PC-3 (cell line): ENCODE results near the gene WDR81. TPM values are rescaled to one million over a fixed set of nuclear protein-coding genes. Genes with fewer than 3 reads are reported as not detected.

Source experiments
- ATAC-seq: fragments of 200-7000 bp; cut with Tn5 transposase; 2 replicates; pipeline ENCODE4 v1.9.1; 2020; ENCODE audit warnings: mild to moderate bottlenecking, moderate library complexity
- BruUV-seq: library from RNA; stranded (reverse); fragments of 400-500 nt; replicated peaks from 2 replicates; lab custom pipeline; 2021; lab: Mats Ljungman, UMichigan
- CTCF ChIA-PET: fragments of 300-600 bp; sonication (Branson Sonifier 250); formaldehyde crosslinking; loops from one replicate; lab custom pipeline; 2022; ENCODE audit warnings: antibody characterized with exemption; lab: Charles Lee
- POLR2A ChIA-PET: fragments of 300-600 bp; sonication (Branson Sonifier 250); formaldehyde crosslinking; loops from one replicate; lab custom pipeline; 2022; ENCODE audit warnings: antibody characterized with exemption; ENCODE audit not compliant: unreplicated experiment; lab: Charles Lee
- DNase-seq: peaks from one replicate; pipeline ENCODE4 v3.0.0-alpha.2; 2015
- H2AFZ ChIP-seq: fragments of 300-600 bp; sonication (generic); 2 replicates; pipeline ENCODE4 v1.6.0; 2016; ENCODE audit warnings: antibody characterized with exemption, low read length
- H3F3A ChIP-seq: fragments of 300-600 bp; sonication (generic); one replicate; pipeline ENCODE4 v1.6.0; 2017; ENCODE audit warnings: antibody characterized with exemption, low read length, control low read depth, mild to moderate bottlenecking; ENCODE audit not compliant: unreplicated experiment
- H3K27ac ChIP-seq: fragments of 300-600 bp; sonication (generic); 2 replicates; pipeline ENCODE4 v1.5.1; 2016; ENCODE audit warnings: mild to moderate bottlenecking, low read length
- H3K27me3 ChIP-seq: fragments of 300-600 bp; sonication (generic); 2 replicates; pipeline ENCODE4 v1.6.1; 2016; ENCODE audit warnings: low read length, mixed read lengths
- H3K36me3 ChIP-seq: fragments of 300-600 bp; sonication (generic); 2 replicates; pipeline ENCODE4 v1.6.1; 2016; ENCODE audit warnings: low read depth, mixed run types, low read length, mixed read lengths
- H3K4me1 ChIP-seq: fragments of 300-600 bp; sonication (generic); 2 replicates; pipeline ENCODE4 v1.5.1; 2016; ENCODE audit warnings: low read length; ENCODE audit not compliant: insufficient read depth
- H3K4me2 ChIP-seq: fragments of 300-600 bp; sonication (generic); 2 replicates; pipeline ENCODE4 v1.6.0; 2016; ENCODE audit warnings: low read length
- H3K4me3 ChIP-seq: fragments of 300-600 bp; sonication (generic); 2 replicates; pipeline ENCODE4 v1.5.1; 2016; ENCODE audit warnings: mild to moderate bottlenecking, low read length, mixed read lengths
- H3K79me2 ChIP-seq: fragments of 300-600 bp; sonication (generic); 2 replicates; pipeline ENCODE4 v1.6.1; 2017; ENCODE audit warnings: low read length, mixed read lengths
- H3K9ac ChIP-seq: fragments of 300-600 bp; sonication (generic); 2 replicates; pipeline ENCODE4 v1.6.0; 2016; ENCODE audit warnings: mild to moderate bottlenecking, low read length
- H3K9me2 ChIP-seq: fragments of 300-600 bp; sonication (generic); replicated peaks from 2 replicates; pipeline ENCODE4 v1.6.1; 2016; ENCODE audit warnings: mixed run types, low read length, mixed read lengths
- H3K9me3 ChIP-seq: fragments of 300-600 bp; sonication (generic); 2 replicates; pipeline ENCODE4 v1.6.1; 2016; ENCODE audit warnings: low read length, mixed read lengths
- H4K20me1 ChIP-seq: fragments of 300-600 bp; sonication (generic); 2 replicates; pipeline ENCODE4 v1.6.1; 2016; ENCODE audit warnings: low read length, mixed read lengths
- EZH2 ChIP-seq: fragments of 300-600 bp; sonication (generic); IDR thresholded peaks from one replicate; pipeline ENCODE4 v1.6.1; 2017; ENCODE audit warnings: antibody characterized with exemption, mild to moderate bottlenecking, low read length; ENCODE audit not compliant: unreplicated experiment
- EZH2phosphoT487 ChIP-seq: fragments of 300-600 bp; sonication (generic); IDR thresholded peaks from 2 replicates; pipeline ENCODE4 v1.6.1; 2018; ENCODE audit warnings: mild to moderate bottlenecking, antibody characterized with exemption, low read length, borderline replicate concordance
- intact Hi-C: fragments of 100-400 bp; cut with micrococcal nuclease; formaldehyde crosslinking; loops from 2 replicates; pipeline ENCODE4 v1.9.0; 2023
- total RNA-seq: library from RNA; depleted of rRNA; stranded (reverse); fragments of >200 nt; gene quantifications from 2 replicates; pipeline ENCODE4 v1.2.3, GENCODE V29; 2014
- TF ChIP-seq, protein P1 (sequence below): fragments of 300-600 bp; sonication (generic); conservative IDR thresholded peaks from 2 replicates; pipeline ENCODE4 v1.5.1; 2017; ENCODE audit warnings: antibody characterized with exemption, low read depth, mild to moderate bottlenecking, low read length

The WDR81 gene
- total RNA-seq, 1 experiment from 2014 or later, result 14.6 TPM

- ChIA-PET POLR2A (no interaction called here), CTCF (no interaction called here)
- Histone ChIP-seq H4K20me1 (no peaks in the 10 kb centered on the region), H3K4me1 (peaks cover 11% of the 10 kb centered on the region), H3K36me3 (no peaks in the 10 kb centered on the region), H3K4me3 (no peak overlapping the region), H3K79me2 (no peaks in the 10 kb centered on the region), H3K9ac (no peak overlapping the region), H3K9me3 (no peaks in the 10 kb centered on the region), H3K27ac (no peak overlapping the region), H3K4me2 (no peak overlapping the region), H3K9me2 (no peaks in the 10 kb centered on the region), H2AFZ (no peak overlapping the region), H3F3A (no peaks in the 10 kb centered on the region), H3K27me3 (no peaks in the 10 kb centered on the region)
- no peak for DNase-seq
- BruUV-seq, result no TSS peak
- intact Hi-C loops, result no loop called here
- TF ChIP-seq EZH2phosphoT487, result no peak
- TF ChIP-seq, protein P1, sequence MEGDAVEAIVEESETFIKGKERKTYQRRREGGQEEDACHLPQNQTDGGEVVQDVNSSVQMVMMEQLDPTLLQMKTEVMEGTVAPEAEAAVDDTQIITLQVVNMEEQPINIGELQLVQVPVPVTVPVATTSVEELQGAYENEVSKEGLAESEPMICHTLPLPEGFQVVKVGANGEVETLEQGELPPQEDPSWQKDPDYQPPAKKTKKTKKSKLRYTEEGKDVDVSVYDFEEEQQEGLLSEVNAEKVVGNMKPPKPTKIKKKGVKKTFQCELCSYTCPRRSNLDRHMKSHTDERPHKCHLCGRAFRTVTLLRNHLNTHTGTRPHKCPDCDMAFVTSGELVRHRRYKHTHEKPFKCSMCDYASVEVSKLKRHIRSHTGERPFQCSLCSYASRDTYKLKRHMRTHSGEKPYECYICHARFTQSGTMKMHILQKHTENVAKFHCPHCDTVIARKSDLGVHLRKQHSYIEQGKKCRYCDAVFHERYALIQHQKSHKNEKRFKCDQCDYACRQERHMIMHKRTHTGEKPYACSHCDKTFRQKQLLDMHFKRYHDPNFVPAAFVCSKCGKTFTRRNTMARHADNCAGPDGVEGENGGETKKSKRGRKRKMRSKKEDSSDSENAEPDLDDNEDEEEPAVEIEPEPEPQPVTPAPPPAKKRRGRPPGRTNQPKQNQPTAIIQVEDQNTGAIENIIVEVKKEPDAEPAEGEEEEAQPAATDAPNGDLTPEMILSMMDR, result no peak
- TF ChIP-seq EZH2, result no peak
- no peak for ATAC-seq
These were observed 51.8 kb downstream of the WDR81 start for GRCh38 chr17:1776328-1776727.

DNA sequence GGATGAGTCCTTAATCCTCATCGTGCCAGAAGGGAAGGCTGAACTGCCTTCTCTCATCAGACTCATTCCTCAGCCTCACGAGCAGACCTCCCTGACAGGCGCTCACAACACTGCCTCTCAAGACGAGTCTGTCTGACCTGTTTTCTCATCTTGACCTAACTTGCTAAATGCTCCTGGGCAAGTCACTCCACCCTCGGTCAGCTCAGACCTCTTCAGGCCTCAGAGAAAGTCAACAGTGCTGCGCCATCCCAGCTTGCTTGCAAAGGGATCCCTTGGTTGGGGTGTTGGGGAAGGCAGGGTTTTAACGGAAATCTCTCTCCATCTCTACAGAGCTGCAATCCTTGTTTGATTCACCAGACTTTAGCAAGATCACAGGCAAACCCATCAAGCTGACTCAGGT lies 52.4 kb downstream of the WDR81 start:
- Histone ChIP-seq H3K27me3 (no peaks in the 10 kb centered on the region), H3K9me2 (no peaks in the 10 kb centered on the region), H3K4me3 (no peak overlapping the region), H3K9ac (no peak overlapping the region), H3K9me3 (no peaks in the 10 kb centered on the region), H3K4me2 (no peak overlapping the region), H2AFZ (no peak overlapping the region), H3K4me1 (peaks cover 11% of the 10 kb centered on the region), H4K20me1 (no peaks in the 10 kb centered on the region), H3F3A (no peaks in the 10 kb centered on the region), H3K27ac (no peak overlapping the region), H3K79me2 (no peaks in the 10 kb centered on the region), H3K36me3 (no peaks in the 10 kb centered on the region)
- intact Hi-C loops, result no loop called here
- TF ChIP-seq, protein P1, result no peak
- no peak for TF ChIP-seq EZH2
- no peak for TF ChIP-seq EZH2phosphoT487
- POLR2A ChIA-PET, result no interaction called here
- no peak for ATAC-seq
- BruUV-seq, result no TSS peak
- CTCF ChIA-PET, result no interaction called here
- DNase-seq, result no peak

GRCh38 chr17:1779571-1780131 lies 55.1 kb downstream of the WDR81 start:
- Histone ChIP-seq H3F3A (no peaks in the 10 kb centered on the region), H3K27ac (peak overlapping the region; percentile 49), H4K20me1 (no peaks in the 10 kb centered on the region), H3K4me3 (no peak overlapping the region; the same call in 1 of the 2 replicates), H3K4me1 (peaks cover 11% of the 10 kb centered on the region), H3K9me2 (no peaks in the 10 kb centered on the region), H3K9me3 (no peaks in the 10 kb centered on the region), H3K36me3 (no peaks in the 10 kb centered on the region), H3K4me2 (peak overlapping the region; percentile 61), H3K27me3 (no peaks in the 10 kb centered on the region), H3K9ac (no peak overlapping the region), H3K79me2 (no peaks in the 10 kb centered on the region), H2AFZ (peak overlapping the region; percentile 33; the same call in 1 of the 2 replicates)
- ATAC-seq (peak; percentile 89), DNase-seq (peak; percentile 77)
- ChIA-PET CTCF (interaction anchor here (1.0 to 1.2 kb wide), 2 partner anchors 11 to 58 kb away, joined by 3 to 5 read pairs; no protein-coding TSS in a partner anchor), POLR2A (interaction anchor here (0.5 kb wide), 1 partner anchor 63 kb away, joined by 3 read pairs; no protein-coding TSS in a partner anchor)
- TF ChIP-seq EZH2phosphoT487 (no peak), EZH2 (no peak)
- TF ChIP-seq, protein P1, result no peak
- intact Hi-C loops, result no loop called here
- BruUV-seq, result no TSS peak
